PFSK-1 (cell line): Measurements from ENCODE around the gene DIP2C.

Source experiments
- POLR2AphosphoS5 ChIP-seq: IDR thresholded peaks from 2 replicates; pipeline ENCODE4 v1.6.1; 2012; ENCODE audit warnings: low read depth, mild to moderate bottlenecking, control low read depth, low read length, moderate library complexity
- SIN3A ChIP-seq: IDR thresholded peaks from 2 replicates; pipeline ENCODE4 v1.6.1; 2012; ENCODE audit warnings: mild to moderate bottlenecking, low read length, moderate library complexity, borderline replicate concordance; ENCODE audit not compliant: insufficient read depth
- TAF1 ChIP-seq: IDR thresholded peaks from 2 replicates; pipeline ENCODE4 v1.6.1; 2012; ENCODE audit warnings: low read length, control low read depth, borderline replicate concordance; ENCODE audit not compliant: insufficient read depth

- TF ChIP-seq TAF1 (no peak), POLR2AphosphoS5 (no peak), SIN3A (no peak)
Observed at GRCh38 chr10:226018-226417, 463.4 kb downstream of the DIP2C start.
